Measurements from ENCODE around the gene OR5AL1.
"Not testable (repeated sequence)": the region's sequence is repeated elsewhere in the genome, so short reads cannot be mapped to it uniquely, and the experiment has no call there.

Gene OR5AL1

DNA sequence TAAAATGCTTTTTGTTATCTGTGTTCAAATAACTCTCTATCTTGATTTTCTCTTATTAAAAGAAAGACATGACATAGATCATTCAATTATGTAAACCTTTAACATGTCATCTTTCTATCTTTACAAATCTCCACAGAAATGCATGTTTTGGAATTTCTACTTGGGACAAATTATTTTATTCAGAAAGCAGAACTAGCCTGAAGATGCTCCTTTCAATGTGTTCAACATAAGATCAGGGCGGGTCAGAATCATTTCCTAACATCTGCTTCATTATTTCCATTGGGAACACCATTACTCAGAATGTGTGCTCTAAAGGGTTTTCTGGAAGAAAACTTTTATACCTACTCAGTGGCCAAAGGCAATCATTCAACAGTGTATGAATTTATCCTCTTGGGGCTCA lies at the start of gene OR5AL1:
TSS of gene OR5AL1 (plus strand) at position 301 of the 400 bp plus-strand sequence.
- no peak for DNase-seq (ENCODE audit: low spot score)

GRCh38 chr11:56375324-56375723 lies 37.2 kb upstream of the OR5AL1 start, which contains the start of gene OR8U1:
Gene OR8U1, plus strand, starts transcription at chr11:56375624. Its CDS starts 0 bp downstream, at chr11:56375624.
- no peak for DNase-seq (ENCODE audit: low spot score)

GRCh38 chr11:56380120-56380519 lies 32.4 kb upstream of the OR5AL1 start:
- DNase-seq (ENCODE audit: low spot score): no peak

DNA sequence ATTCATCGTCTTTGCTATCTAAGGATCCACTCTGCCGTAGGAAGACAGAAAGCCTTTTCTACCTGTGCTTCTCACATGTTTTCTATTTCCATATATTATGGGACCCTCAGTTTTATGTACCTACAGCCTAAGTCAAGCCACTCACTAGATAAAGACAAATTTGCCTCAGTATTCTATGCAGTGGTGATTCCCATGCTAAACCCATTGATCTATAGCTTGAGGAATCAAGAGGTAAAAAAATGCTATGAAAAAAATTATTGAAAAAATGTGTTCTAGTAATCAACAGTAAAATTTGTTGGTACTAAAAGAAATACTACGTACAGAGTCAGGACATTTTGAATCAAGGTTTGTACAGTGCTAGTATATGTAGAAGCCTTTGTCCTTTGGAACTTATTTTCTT lies 18.1 kb upstream of the OR5AL1 start:
- DNase-seq (ENCODE audit: low spot score): no peak

DNA sequence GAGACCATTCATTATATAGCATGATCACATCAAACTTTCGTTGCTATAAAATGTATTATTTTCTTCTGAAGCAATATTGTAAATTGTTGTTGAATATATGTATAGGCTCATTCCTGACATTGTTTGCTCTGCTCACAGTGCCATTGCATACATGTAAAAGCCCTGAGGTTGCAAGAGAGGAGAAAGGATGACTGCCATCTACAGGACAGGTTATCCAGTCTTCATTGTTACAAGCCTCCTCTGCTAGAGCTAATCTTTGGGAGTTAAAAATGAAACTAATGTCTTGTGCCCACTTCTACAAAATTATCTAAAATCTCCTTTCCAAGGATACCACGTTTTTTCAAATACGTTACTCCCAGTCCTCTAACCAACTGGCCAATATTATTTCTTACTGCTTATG lies 16.4 kb upstream of the OR5AL1 start:
- no peak for DNase-seq (ENCODE audit: low spot score)

DNA sequence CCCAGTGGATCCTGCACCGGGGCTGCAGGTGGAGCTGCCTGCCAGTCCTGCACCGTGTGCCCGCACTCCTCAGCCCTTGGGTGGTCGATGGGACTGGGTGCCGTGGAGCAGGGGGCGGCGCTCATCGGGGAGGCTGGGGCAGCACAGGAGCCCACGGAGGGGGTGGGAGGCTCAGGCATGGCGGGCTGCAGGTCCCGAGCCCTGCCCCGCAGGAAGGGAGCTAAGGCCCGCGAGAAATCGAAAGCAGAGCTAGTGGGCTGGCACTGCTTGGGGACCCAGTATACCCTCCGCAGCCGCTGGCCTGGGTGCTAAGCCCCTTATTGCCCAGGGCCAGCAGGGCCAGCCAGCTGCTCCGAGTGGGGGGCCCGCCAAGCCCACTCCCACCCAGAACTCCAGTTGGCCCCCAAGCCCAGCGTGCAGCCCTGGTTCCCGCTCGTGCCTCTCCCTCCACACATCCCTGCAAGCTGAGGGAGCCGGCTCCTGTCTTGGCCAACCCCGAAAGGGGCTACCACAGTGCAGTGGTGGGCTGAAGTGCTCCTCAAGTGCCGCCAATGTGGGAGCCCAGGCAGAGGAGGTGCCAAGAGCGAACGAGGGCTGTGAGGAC lies 10.5 kb upstream of the OR5AL1 start:
- not testable (repeated sequence) for DNase-seq (ENCODE audit: low spot score)

DNA sequence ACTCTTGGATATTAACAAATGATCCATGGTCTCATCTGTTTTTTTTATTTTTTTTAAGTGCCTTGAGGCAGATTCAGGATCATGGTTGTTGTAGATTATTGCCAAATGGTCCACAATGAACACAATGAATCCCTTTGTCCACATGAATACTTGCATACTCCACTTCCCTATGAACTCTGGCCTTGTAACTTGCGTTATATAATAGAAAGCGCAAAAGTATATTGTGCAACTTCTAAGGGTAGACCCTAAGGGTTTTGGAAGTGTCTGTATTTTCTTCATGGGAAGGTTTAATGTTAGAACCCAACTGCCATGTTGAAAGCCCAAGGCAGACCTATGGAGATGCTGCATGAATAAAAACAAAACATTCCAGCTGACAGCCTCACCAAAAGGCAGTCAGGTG lies 8.1 kb upstream of the OR5AL1 start:
- no peak for DNase-seq (ENCODE audit: low spot score)

GRCh38 chr11:56410801-56411200 lies 1.7 kb upstream of the OR5AL1 start:
- DNase-seq (ENCODE audit: low spot score): no peak

GRCh38 chr11:56453521-56453920 lies 41.0 kb downstream of the OR5AL1 start:
- DNase-seq (ENCODE audit: low spot score): no peak

GRCh38 chr11:56457076-56457475 lies 44.6 kb downstream of the OR5AL1 start:
- DNase-seq (ENCODE audit: low spot score): no peak

All from CD4-positive, alpha-beta T cell treated with Interleukin-2 at 100 ng/mL for 4 hours (primary cell).